Epidermal melanocyte (primary cell): ENCODE results near the gene SHC3.

Experiments used
- DNase-seq: peaks from one replicate; pipeline ENCODE4 v3.0.0; 2011; ENCODE audit warnings: low spot score; ENCODE audit not compliant: insufficient read length

SHC3 gene

DNA sequence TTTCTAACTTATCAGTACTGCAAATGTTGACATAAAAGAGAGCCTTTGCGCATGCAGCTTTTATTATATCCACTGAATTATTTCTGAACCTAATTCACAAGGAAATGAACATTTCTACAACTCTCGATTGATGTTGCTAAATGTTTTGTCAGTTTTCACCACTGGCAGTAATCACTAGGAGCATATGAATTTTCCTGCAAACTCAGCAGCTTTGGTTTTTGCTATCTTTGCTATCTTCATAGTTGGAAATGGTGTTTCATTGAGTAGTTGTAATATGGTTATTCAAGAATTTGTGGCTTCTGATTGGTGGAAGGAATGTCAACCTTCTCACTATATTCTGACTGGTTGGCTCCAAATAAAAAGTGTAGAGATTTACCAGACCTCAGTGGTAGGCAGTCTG lies 8.9 kb upstream of the SHC3 start:
- no peak for DNase-seq

DNA sequence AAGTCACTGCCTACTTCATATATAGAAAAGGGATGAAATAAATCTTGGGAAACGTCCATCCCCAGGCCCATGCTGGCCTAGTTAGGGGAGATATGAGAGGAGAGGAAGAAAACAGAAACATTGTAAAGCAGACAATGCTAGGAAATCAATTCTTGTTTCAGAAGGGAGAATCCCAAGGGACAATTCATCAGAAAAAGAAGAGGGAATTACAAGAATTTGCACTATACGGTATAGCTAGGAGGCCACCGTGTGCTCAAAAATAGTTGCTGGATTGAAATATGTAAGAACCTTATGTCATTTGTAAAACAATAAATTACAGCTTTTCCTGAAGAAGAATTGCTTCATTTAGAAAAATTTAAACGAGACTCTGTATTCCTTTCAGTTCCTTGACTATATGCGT lies 8.3 kb upstream of the SHC3 start:
- no peak for DNase-seq

DNA sequence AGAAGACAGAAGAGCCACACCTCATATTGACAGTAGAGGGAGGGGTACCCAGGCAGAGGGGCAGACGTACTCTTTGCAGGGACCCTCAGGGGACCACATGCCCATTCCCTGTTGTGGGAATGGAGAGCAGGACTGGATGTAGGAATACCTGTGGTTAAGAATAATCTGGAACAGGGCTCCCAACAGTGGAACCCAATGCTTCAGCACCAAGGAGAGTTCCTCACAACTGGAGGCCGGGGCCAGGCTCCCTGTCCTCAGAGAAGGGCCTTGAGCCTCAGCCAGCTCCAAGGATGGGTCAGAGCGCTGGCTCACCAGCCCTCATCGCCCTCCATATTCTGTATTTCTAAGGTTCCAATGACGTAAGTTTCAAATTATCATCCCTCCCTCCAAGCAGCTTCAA lies 7.4 kb upstream of the SHC3 start:
- DNase-seq, result no peak

DNA sequence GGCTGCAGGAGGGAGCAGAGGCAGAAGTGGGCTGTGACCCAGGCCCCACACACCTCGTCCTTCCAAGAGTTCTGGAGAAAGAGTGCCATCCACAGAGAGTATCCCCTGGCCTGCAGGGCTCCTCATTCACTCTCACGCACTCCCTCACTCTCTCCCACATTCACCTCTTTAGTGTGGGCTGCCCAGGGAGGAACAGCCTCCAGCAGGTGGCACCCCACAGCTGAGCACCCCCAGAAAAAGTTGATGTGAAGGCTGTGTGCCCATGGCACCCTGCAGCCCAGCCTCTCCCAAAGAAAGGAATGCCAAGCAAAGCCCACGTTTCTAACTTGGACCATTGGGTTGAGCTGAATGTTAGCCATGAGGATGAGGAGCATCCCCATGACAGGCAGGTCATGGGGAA lies 4.5 kb upstream of the SHC3 start:
- DNase-seq, result no peak

DNA sequence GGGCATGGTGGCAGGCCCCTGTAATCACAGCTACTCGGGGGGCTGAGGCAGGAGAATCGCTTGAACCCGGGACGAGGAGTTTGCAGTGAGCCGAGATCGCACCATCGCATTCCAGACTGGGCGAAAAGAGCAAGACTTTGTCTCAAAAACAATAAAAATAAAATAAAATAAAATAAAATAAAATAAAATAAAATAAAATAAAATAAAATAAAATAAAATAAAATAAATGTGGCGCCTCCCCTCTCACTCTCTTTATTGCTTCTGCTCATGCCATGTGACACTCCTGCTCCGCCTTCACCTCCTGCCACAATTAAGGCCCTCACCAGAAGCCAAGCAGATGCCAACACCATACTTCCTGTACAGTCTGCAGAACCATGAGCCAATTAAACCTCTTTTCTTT lies 3.8 kb upstream of the SHC3 start:
- no peak for DNase-seq

DNA sequence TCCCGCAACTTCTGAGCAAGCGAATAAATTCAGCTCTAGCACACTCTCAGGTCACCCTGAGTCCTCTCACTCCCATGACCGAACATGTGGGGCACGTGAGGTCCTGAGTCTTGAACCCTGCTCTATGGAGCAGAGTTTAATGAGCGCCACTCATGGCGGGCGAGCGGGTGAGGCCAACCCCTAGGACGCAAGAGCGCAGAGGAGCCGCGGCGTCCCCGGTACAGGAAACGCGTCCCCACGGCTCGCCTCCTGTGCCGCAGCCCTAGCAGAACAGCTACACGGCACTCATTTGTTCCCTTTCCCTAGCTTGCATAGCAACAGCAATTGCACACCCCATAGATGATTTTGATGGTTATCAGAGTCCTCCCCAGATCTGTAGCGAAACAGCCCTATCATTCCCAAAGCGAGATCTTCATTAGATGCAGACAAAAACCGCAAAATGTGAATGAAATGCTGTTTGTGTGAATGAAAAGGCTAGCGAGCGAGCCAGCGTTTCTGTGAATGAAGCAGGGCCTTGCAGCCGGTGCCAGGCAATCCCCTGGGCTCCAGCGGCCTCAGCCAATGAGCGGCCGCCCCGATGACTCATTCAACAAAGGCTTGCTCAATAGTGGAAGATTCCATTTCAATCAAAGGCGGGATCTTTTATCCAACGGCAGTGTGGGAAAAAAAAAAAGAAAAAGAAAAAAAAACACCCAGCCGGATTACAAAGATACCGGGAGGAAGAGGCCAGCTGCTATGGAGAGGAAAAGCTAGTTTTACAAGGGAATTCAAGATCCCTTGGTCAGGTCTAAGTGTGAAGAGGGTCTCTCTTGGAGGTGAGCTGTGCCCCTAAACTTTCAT lies 1.5 kb upstream of the SHC3 start:
- DNase-seq, result peak; percentile 93

DNA sequence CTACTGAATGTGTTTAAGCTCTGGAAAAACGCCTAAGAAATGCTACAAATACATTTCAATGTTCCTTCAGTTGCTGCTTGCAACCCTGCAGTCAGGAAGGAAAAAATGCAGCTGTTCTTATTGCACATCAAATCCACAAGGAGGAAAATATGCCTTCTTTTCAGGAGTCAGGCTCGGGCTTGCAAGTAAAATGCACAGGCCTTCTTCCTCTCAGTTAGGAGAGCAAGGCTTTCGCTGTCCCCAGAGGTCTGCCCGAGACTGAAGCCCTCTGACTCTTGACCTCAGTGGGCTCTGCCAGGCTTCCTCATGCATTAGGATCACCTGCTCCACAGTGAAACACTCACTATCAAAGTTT lies 899 bp upstream of the SHC3 start:
- DNase-seq, result no peak

DNA sequence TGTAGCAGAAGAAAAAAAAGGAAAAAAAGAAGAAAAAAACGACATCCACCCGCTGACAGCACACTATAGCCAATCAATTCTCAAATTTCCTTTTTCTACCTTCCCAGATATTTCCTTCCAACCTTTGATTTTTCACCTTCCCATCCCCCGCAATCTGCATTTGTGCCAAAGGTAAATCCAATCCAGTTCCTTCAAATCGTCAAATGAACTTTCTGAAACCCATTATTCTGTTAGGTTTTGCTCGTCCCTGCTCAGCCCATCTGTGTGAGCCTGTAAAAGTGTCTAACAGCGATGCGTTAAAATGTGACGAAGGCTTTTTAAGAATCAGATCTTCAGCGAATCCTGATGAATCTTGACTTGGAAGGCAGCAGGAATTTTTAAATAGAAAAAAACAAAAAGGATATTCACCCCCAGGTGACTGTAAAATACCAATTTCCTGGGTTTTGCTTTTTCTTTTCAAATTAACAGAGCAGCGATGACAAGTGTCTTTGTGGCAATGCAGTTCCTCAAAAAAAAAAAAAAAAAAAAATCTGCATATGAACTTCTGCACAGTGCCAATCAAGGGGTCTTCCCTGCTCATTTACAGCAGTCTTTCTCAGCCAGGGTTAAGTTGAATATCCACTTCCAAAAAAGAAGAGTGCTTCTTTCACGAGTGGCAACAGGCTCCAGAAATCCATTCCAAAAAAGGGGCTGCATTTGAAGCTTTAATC lies 367 bp upstream of the SHC3 start:
- DNase-seq, result no peak

DNA sequence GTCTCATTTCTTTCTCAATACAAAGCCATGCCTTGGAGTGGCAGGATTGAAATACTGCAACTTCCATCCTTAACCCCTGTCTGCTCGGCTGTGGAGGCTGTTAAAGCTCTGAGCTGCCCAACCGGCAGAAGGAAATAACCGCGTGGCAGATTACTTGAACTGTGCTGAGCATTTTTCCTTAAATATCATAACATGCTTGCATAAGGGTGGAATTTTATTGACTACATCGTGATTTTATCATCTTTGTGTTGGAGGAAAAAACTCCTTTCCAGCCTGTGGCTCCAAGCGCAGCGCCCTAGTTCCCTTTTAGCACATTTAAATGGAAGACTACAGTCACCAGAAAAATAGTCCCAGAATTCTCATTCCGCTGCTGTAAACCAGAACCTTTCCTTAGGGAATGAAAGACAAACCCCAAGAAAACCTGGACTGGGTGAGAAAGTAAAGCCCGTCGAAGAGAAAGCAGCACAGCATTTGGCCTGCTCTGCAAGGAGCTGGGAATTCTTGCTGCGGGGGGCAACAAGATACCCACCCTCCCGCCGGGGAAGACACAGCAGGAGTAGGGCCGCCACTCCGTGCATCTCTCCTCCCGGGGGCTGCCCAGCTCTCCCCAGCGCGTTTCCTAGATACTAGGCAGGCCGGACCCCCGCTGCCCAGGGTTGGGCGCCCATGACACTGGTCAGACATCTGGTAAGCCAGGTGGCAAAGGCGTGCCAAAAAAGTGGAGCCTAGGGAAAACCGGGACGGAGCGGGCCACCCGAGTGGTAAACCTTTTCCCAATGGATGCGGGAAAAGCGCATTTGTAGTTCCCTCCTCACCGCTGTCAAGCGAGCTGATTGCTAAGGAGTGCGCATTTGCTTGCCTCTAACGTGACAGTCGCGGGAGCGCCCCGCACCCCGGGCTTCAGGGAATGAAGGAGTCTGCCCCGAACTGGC lies 1.3 kb downstream of the SHC3 start:
- DNase-seq, result no peak

DNA sequence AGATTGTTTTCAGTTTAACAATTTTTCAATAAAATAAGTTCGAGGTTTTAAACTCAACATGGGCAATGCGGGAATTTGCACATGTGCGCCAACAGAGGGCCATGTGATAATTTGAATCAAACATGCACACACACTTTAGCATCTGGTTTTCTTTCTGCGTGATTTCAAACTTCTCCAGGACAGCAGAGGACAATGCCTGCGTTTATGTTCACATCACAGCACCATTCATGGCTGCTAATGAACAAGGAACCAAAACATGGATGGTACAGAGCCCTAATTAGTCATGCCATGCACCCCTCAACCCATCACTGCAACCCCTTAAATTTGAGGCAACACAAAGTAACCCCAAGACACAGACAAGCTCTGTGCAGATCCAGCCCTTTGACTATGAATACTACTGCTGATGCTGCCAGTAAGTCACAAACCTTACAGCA lies 2.8 kb downstream of the SHC3 start:
- DNase-seq, result no peak

DNA sequence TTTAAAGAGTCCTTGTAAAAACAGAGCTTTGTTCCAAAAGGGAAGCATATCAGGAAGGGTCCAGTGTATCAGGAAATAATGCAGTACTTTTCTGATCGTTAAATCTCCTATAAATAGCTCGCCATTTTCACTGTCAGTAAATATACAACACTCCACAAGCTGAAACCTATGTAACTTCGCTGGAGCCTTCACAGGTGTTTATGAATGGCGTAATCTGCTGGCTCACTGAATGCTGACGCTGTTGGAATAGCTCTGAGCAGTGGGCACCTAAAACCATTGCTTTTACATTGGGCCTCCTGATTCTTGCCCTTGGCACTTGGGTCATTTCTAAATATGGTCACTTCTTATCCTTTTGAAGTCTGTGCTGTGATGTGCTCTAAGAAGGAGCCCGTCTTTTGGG lies 4.3 kb downstream of the SHC3 start:
- no peak for DNase-seq

DNA sequence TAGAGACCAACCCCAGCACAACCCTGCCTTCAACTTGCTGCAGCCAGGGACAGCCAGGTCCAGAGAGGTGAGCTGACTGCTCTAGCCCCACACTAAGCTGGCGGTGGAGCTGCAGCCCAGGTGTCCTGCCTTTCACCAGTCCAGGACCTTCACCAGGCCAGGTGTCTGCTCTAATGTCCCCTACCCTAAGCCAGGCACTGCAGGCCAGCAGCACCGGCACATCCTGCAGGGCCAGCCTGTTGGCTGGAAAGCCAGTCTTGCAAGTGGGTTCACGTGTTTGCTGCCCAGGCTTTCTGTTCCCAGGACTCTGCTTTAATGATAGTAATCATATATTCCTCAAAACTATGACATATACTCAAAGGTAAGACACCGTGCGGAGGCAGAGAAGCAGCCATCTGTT lies 5.5 kb downstream of the SHC3 start:
- DNase-seq, result no peak

DNA sequence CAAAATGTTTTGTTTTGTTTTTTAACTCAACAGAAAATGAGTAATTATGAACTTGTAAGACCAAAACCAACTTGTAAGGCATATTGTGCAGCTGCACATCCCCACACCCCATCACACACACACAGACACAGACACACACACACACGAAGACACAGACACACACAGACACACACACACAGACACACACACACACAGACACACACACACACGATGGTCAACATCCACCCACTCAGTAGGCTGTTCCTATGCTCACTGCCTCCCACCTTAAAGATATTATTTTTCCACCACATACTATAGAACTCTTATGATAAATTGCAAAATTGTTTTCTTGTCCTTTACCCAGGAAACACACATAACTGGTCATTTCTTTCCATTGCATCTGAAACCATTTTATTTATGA lies 6.2 kb downstream of the SHC3 start:
- no peak for DNase-seq

DNA sequence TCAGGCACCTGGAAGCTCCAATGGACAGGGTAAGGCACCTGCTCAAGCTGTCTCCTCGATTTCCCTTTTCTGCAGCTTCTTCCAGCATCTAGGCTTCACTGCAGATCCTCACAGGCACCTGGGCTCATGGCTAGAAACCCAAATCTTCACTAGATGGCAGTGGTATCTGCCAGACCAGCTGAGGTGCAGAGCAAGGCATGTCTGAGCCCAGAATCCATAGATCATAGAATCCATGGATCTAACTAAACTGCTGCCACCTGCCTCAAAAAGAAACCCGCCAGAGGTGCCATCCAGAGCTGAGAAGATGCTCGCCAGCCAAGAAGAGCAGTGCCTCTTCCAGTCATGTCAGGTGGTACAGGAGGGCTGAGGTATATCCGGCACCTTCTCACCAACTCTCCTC lies 6.9 kb downstream of the SHC3 start:
- DNase-seq, result no peak

DNA sequence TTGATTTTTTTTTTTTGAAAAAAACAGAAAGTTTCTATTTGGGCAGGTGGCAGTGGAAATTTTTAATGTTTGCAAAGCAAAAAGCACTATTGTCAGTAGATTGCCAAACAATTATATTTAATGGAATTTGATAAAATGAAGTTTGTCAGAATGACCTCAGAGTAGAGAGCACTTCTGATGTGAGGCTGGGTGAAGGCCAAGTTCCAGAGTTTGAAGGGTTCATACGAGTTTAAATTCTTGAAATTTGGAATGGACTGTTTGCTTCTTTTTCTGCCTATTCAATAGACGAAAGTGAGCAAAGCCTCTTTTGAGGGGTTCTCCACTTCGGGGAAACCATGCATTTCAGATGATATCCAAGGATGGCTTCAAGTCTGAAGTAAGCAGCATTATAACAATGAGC lies 7.4 kb downstream of the SHC3 start:
- DNase-seq, result no peak

DNA sequence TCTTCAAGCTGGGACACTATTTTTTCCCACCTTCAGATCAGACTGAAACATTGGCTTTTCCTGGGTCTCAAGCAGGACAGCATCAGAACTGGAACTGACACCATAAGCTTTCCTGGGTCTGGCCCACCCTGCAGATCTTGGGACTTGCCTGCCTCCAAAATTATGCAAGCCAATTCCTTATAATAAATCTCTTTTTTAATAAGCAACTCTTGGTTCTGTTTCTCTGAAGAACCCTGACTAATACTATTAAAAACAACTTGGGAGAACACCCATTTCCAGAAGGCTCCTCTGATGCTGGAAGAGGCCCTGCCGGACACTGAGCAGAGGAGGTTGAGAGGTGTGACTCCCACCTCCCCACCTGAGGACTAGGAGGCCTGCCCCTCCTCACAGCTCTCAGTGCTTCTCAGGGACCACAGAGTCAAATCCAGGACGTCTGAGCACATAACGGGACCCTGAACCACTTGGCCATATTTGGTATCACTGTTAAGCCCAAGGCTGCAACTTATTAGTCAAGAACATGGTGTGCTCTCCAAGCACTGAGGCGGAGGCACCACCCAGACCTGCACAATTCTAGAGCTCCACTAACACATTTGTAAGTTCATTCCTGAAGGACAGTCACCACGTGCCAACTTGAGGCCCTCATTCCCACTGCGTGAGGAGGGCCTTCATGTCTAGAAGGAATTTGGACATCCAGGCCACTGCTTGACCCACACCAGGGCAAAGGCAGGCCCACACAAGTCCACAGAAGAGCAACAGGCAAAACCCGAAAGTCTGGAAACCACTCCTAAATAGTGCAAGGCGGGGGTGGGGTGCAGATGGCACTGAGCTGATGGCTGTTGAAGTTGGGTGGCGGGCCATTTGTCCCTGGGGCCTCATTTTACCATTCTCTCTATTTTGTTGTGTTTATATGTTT lies 9.5 kb downstream of the SHC3 start:
- DNase-seq, result no peak

DNA sequence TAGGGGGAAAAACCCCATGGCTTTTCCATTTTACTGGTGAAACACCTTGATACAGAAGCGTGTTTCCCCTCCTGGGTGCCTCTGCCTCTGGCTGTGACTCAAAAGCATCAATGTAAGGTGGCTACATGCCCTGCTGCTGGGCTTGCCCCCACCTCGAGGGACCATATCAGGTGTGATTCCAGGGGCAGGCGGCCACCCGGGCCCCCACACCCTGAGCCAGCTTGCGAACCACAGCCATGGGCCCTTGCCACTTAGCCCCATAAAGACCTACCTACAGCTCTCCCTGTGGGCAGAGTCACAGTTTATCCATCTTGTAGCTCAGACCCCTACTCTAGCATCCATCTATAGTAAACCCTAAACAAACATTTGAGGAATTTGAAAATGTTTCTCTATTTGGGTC lies 10.8 kb downstream of the SHC3 start:
- no peak for DNase-seq

DNA sequence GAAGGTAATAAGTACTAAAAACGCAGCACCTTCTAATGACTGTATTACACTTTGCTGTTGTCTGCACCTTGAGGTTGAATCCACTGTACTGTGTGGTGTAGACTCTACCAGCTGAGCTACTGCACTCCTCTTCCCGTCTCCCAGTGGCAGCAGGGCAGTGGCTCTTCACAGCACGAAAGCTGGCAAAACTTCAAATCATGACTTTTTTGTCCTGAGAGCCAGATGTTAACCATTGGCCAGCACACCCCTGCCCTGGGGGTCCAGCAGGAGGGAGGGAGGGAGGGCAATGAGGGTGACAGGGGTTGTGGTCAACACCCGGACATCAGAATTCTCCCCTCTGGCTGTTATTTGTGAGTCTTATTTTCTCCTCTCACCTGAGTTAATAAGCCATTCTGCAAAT lies 11.8 kb downstream of the SHC3 start:
- DNase-seq, result no peak

DNA sequence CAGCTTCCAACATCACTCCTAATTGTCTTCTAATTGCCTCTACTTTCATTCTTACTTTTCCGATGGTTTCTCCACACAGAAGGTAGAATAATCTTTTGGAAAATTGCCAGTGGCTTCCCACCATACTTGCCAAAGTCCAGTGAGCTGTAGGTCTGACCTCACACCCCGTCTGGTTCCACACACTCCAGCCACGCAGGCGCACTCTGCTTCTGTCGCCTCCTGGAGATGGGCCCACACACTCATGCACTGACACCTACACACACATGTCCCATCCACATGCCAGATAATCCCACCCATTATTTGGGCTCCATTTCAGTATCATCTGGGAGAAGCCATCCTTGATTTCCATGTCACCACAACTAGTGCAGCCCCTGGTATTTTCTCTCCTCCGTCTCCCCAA lies 12.7 kb downstream of the SHC3 start:
- no peak for DNase-seq

DNA sequence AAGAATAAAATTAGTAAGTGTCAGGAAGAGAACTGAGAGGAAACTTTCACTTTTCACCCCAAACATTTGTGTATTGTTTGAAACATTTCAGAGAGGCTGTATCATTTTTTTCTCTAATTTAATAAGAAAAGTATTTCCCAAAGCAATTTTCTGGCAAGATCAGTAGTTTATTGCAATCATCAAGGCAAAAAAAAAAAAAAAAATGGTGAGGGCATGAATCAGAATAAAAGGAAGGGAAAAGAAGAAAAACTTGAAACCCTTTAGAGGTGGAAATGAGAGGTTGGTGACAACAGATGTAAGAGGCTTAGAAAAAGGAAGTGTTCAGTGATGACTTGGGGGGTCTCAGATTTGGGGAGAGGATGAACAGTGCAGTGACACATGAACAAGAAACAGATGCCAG lies 13.3 kb downstream of the SHC3 start:
- DNase-seq, result no peak

DNA sequence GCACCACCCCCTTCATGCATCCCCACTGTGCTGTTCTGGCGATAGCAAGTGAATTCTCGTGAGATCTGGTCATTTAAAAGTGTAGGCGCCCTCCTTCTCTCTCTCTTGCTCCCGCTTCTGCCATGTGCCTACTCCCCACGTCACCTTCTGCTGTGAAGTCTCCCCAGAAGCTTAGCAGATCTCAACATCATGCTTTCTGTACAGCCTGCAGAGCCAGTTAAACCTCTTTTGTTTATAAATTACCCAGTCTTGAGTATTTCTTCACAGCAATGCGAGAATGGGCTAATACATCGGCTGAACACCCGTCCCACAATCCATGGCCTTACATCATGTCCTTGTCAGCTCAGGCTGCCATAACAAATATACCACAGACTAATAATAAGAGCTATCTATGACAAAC lies 17.4 kb downstream of the SHC3 start:
- DNase-seq, result no peak
